GM12891 (cell line): ENCODE results near the gene RAP2C.
"Not testable (repeated sequence)": the region's sequence is repeated elsewhere in the genome, so short reads cannot be mapped to it uniquely, and the experiment has no call there.

Experiments used
- DNase-seq: peaks from one replicate; pipeline ENCODE4 v3.0.0; 2011; ENCODE audit warnings: low spot score; ENCODE audit not compliant: insufficient read length
- FAIRE-seq: peaks from 2 replicates; lab custom pipeline; 2011; peaks lifted over from hg19 to GRCh38; lab: Jason Lieb, UNC
- PAX5 ChIP-seq: IDR thresholded peaks from 2 replicates; pipeline ENCODE4 v1.6.1; 2011; ENCODE audit warnings: low read length, moderate library complexity, mild to moderate bottlenecking; ENCODE audit not compliant: insufficient read depth, severe bottlenecking
- POLR2A ChIP-seq: IDR thresholded peaks from 2 replicates; pipeline ENCODE4 v1.6.1; 2011; ENCODE audit warnings: low read depth, low read length, control low read depth
- POLR2AphosphoS5 ChIP-seq: IDR thresholded peaks from 2 replicates; pipeline ENCODE4 v1.6.1; 2011; ENCODE audit warnings: low read depth, low read length, control low read depth
- POU2F2 ChIP-seq: IDR thresholded peaks from 2 replicates; pipeline ENCODE4 v1.6.1; 2011; ENCODE audit warnings: low read depth, mild to moderate bottlenecking, control low read depth, low read length, moderate library complexity
- SPI1 ChIP-seq: IDR thresholded peaks from 2 replicates; pipeline ENCODE4 v1.6.1; 2011; ENCODE audit warnings: low read depth, low read length, control low read depth
- TAF1 ChIP-seq: IDR thresholded peaks from 2 replicates; pipeline ENCODE4 v1.6.1; 2011; ENCODE audit warnings: low read depth, low read length, control low read depth

The RAP2C gene

DNA sequence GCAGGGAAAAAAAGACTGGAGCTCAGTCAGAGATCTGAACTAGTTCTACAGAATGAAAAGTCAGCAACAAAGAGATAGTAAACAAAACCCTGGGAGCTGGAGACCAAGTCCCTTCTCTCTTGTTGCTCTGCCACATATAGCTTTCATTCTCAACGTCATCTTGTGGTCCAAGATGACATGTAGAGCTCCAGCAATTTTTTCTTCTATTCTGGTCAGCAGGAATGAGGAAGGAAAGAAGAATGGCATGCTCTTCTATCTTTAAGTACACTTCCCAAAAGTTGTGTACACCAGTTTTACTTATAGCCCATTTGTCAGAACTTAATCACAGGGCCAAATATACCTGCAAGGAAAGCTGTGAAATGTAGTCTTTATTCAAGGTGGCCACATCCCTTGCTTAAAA is 45.6 kb downstream of the RAP2C start:
- TF ChIP-seq TAF1 (no peak), POU2F2 (no peak), POLR2A (no peak)
- FAIRE-seq (no peak), DNase-seq (no peak)

DNA sequence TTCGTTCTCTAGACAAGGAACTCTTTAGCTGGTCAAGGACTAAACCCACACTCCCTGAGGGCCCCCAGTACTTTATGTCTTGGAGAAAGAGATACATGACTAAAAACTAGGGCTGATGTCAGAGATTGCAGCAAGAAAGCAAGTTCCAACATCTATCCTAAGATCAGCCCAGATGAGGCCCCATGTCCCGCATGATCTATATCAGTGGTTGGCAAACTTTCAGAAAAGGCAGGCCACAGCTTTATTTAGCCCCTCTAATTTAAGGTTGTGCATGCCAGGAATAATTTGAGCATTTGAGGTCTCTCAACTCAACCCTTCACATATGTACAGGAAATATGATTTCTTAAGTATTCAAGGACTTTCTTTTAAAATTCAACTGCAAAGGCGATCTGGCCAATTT is 47.4 kb downstream of the RAP2C start:
- no peak for FAIRE-seq
- TF ChIP-seq POU2F2: no peak
- TF ChIP-seq TAF1: no peak
- no peak for TF ChIP-seq SPI1
- TF ChIP-seq POLR2AphosphoS5: no peak
- TF ChIP-seq PAX5: no peak
- TF ChIP-seq POLR2A: no peak

GRCh38 chrX:132171478-132171877 is 47.8 kb downstream of the RAP2C start:
- FAIRE-seq (no peak), DNase-seq (no peak)
- no peak for TF ChIP-seq POLR2AphosphoS5
- TF ChIP-seq TAF1: no peak
- TF ChIP-seq POLR2A: no peak
- no peak for TF ChIP-seq SPI1
- no peak for TF ChIP-seq POU2F2
- no peak for TF ChIP-seq PAX5

More for the DNA sequence above, 47.4 kb downstream of the RAP2C start:
- no peak for DNase-seq

DNA sequence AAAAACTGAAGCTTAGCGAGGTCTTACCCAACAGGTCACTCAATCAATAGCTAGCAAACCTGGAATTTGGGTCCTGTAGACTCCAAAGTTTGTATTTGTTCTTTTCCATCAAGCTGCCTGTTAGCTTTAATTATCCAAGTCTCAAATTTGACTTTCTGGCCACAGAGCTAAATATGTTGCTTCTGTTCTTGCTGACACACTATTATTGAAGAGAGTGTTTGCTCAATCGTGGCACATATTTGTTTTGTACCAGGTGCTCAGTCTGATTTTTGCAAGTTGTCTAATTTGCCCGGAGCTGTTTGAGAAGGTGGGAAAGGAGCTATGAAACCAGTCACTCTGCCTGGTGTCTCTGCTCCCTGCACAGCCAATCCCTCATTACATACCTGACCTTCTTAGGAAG is 49.7 kb downstream of the RAP2C start:
- DNase-seq (no peak), FAIRE-seq (no peak)
- TF ChIP-seq PAX5 (no peak), TAF1 (no peak), POLR2A (no peak), SPI1 (no peak), POU2F2 (no peak), POLR2AphosphoS5 (no peak)

DNA sequence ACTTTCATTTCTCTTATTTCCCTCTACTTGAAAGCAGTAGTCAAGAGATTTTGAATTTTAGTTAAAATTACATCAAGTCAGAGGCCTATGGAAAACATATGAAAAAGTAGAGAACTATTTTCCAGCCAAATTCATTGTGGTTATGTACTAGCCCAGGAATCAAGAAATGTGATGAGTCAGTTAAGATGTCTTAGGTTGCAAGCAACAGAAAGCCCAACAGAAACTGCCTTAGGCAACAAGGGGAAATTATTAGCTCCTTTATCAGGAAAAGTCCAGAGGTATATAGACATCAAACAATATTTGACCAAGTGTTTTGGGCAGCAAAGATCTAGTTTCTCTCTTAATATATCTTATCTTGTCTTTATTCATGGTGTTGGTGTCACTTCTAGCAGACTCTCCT is 53.6 kb downstream of the RAP2C start:
- no peak for FAIRE-seq

DNA sequence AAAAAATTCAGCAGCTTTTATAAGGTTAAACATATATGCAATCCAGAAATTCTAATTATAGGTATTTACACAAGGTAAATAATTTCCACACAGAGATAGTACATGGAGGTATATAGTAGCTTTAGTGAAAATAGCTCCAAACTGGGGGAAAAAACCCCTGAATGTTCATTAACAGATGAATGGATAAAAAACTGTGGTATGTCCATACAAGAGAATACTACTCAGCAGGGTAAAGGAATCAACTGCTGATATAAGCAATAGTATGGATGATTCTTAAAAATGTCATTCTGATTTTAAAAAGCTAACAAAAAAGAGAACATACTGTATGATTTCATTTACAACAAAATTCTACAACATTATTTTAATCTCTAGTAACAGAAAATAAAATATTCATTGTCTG is 54.2 kb downstream of the RAP2C start:
- TF ChIP-seq POU2F2: no peak
- TF ChIP-seq PAX5: no peak
- TF ChIP-seq TAF1: no peak
- no peak for TF ChIP-seq POLR2AphosphoS5
- TF ChIP-seq POLR2A: no peak
- no peak for TF ChIP-seq SPI1
- DNase-seq (no peak), FAIRE-seq (no peak)

More for the DNA sequence above, 53.6 kb downstream of the RAP2C start:
- no peak for DNase-seq
- TF ChIP-seq POU2F2: no peak
- TF ChIP-seq POLR2AphosphoS5: no peak
- TF ChIP-seq TAF1: no peak
- TF ChIP-seq POLR2A: no peak
- no peak for TF ChIP-seq PAX5

DNA sequence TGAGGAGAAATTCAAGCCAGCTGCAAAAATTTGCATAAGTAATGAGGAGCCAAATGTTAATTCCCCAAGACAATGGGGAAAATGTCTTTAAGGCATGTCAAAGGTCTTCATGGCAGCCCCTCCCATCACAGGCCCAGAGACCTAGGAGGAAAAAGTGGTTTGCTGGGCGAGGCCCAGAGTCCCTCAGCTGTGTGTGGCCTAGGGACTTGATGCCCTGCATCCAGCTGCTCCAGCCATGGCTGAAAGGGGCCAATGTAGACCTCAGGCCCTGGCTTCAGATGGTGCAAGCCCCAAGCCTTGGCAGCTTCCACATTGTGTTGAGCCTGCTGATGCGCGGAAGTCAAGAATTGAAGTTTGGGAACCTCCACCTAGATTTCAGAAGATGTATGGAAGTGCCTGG is 56.2 kb downstream of the RAP2C start:
- FAIRE-seq, DNase-seq: not testable (repeated sequence)

DNA sequence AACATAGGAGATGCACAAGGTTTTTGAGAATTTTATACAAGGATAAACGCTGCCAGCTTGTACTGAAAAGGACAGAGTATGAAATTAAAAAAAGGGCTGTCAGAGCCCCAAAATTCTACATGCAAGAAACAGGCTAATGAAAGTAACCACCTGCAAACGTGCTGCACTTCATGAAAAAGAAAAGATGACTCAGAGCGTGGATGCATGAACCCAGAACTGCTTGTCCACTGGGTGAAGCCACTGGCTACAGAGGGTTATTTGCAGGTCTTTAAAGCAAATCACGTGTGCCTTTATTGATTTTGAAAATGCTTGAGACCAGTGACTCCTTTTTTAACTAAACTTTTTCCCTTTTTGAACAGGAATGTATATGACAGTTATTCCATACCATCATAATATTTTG is 66.1 kb downstream of the RAP2C start:
- DNase-seq (no peak), FAIRE-seq (no peak)
- TF ChIP-seq POLR2AphosphoS5 (no peak), PAX5 (no peak), TAF1 (no peak), SPI1 (no peak), POU2F2 (no peak), POLR2A (no peak)
